OCI-LY3 (cell line): ENCODE measurements around the gene YIPF5.

Experiments used
- H2AFZ ChIP-seq: fragments of 200-600, 300-600 bp; shearing (Covaris generic); 2 replicates; pipeline ENCODE4 v1.6.0; 2014; ENCODE audit warnings: antibody characterized with exemption, low read depth, low read length
- H3K27ac ChIP-seq: fragments of 200-600, 300-600 bp; sonication (generic); 2 replicates; pipeline ENCODE4 v1.5.1; 2014; ENCODE audit warnings: mild to moderate bottlenecking, low read length, moderate library complexity, mixed read lengths
- H3K27me3 ChIP-seq: fragments of 200-600, 300-600 bp; sonication (generic); 2 replicates; pipeline ENCODE4 v1.6.1; 2014; ENCODE audit warnings: low read depth, low read length, mixed read lengths
- H3K36me3 ChIP-seq: fragments of 200-600, 300-600 bp; sonication (generic); replicated peaks from 2 replicates; pipeline ENCODE3; 2014; ENCODE audit warnings: low read depth, low read length, mixed read lengths
- H3K4me1 ChIP-seq: fragments of 300-600, 200-600 bp; sonication (generic); 2 replicates; pipeline ENCODE4 v1.6.1; 2014; ENCODE audit warnings: low read length, mixed read lengths
- H3K4me2 ChIP-seq: fragments of 200-600, 300-600 bp; sonication (generic); 2 replicates; pipeline ENCODE4 v1.6.1; 2014; ENCODE audit warnings: low read length, mixed read lengths
- H3K4me3 ChIP-seq: fragments of 300-600, 200-600 bp; sonication (generic); 2 replicates; pipeline ENCODE4 v1.5.1; 2014; ENCODE audit warnings: antibody characterized with exemption, mild to moderate bottlenecking, low read length, moderate library complexity
- H3K79me2 ChIP-seq: fragments of 300-600, 200-600 bp; shearing (Covaris generic); 2 replicates; pipeline ENCODE4 v1.6.1; 2014; ENCODE audit warnings: mild to moderate bottlenecking, low read length, mixed read lengths
- H3K9ac ChIP-seq: fragments of 300-600, 200-600 bp; shearing (Covaris generic); 2 replicates; pipeline ENCODE4 v1.6.0; 2014; ENCODE audit warnings: mild to moderate bottlenecking, low read length, moderate library complexity
- H3K9me3 ChIP-seq: fragments of 200-600, 300-600 bp; shearing (Covaris generic); 2 replicates; pipeline ENCODE4 v1.6.1; 2014; ENCODE audit warnings: low read length, mixed read lengths; ENCODE audit not compliant: insufficient read depth
- H4K20me1 ChIP-seq: fragments of 200-600, 300-600 bp; sonication (generic); 2 replicates; pipeline ENCODE4 v1.6.1; 2016; ENCODE audit warnings: low read length, mixed read lengths; ENCODE audit not compliant: insufficient read depth
- EZH2phosphoT487 ChIP-seq: fragments of 200-600 bp; shearing (Covaris generic); IDR thresholded peaks from 2 replicates; pipeline ENCODE4 v1.6.1; 2018; ENCODE audit warnings: antibody characterized with exemption, mixed run types, low read depth
- TF ChIP-seq, protein P1 (sequence below): fragments of 200-600, 300-600 bp; sonication (generic); IDR thresholded peaks from 2 replicates; pipeline ENCODE4 v1.5.1; 2014; ENCODE audit warnings: antibody characterized with exemption, low read length, low read depth

Gene YIPF5

DNA sequence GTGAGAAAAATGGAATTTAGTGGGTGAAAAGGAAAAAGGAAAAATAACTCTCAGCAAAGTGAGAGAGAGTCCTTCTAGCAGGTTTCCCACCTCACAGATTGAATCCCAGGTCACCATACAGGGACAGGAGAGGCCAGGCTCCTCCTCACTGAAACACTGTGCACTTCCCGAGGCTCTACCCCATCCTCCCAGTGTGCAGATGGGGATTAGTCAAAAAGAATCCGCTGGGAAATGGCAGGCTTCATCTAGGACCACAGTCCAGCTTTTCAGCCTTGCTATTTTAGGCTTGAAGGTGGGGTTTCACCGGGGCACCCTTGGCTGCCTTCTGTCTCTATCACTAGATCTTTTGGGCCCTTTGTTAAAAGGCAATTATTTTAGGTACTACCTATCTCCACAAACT, 47.8 kb downstream of the YIPF5 start:
- no peaks in the 10 kb centered on the region for H3K4me1 ChIP-seq
- no peak overlapping the region for H2AFZ ChIP-seq
- H3K27ac ChIP-seq = no peak overlapping the region
- H3K36me3 ChIP-seq = no peaks in the 10 kb centered on the region
- no peaks in the 10 kb centered on the region for H4K20me1 ChIP-seq
- no peak overlapping the region for H3K9ac ChIP-seq
- H3K27me3 ChIP-seq = no peaks in the 10 kb centered on the region
- no peaks in the 10 kb centered on the region for H3K79me2 ChIP-seq
- TF ChIP-seq, protein P1, sequence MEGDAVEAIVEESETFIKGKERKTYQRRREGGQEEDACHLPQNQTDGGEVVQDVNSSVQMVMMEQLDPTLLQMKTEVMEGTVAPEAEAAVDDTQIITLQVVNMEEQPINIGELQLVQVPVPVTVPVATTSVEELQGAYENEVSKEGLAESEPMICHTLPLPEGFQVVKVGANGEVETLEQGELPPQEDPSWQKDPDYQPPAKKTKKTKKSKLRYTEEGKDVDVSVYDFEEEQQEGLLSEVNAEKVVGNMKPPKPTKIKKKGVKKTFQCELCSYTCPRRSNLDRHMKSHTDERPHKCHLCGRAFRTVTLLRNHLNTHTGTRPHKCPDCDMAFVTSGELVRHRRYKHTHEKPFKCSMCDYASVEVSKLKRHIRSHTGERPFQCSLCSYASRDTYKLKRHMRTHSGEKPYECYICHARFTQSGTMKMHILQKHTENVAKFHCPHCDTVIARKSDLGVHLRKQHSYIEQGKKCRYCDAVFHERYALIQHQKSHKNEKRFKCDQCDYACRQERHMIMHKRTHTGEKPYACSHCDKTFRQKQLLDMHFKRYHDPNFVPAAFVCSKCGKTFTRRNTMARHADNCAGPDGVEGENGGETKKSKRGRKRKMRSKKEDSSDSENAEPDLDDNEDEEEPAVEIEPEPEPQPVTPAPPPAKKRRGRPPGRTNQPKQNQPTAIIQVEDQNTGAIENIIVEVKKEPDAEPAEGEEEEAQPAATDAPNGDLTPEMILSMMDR = no peak
- no peak for TF ChIP-seq EZH2phosphoT487
- no peak overlapping the region for H3K4me2 ChIP-seq
- no peaks in the 10 kb centered on the region for H3K9me3 ChIP-seq
- no peak overlapping the region for H3K4me3 ChIP-seq

DNA sequence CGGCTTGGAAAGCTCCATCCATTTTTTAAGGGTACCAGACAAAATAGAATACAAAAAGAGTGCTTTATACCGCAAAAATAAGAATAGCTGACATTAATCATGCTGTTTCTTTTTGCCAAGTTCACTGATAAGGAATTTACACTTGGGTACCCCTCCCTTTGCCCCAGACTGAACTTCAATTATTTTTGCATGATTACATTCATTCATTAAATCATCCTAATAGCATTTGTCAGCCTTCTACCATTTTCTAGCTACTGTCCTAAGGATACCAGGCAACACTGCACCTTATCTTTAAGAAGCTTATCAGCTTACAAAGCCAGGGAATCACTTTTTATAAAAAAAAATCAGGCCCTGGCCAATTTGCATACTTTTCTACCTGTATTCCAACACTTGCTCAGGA, 48.4 kb downstream of the YIPF5 start:
- Histone ChIP-seq H4K20me1 (no peaks in the 10 kb centered on the region), H3K4me2 (no peak overlapping the region), H3K9me3 (no peaks in the 10 kb centered on the region), H3K4me3 (no peak overlapping the region), H2AFZ (no peak overlapping the region), H3K9ac (no peak overlapping the region), H3K27me3 (no peaks in the 10 kb centered on the region), H3K36me3 (no peaks in the 10 kb centered on the region), H3K27ac (no peak overlapping the region), H3K79me2 (no peaks in the 10 kb centered on the region), H3K4me1 (no peaks in the 10 kb centered on the region)
- TF ChIP-seq, protein P1 = no peak
- TF ChIP-seq EZH2phosphoT487 = no peak

DNA sequence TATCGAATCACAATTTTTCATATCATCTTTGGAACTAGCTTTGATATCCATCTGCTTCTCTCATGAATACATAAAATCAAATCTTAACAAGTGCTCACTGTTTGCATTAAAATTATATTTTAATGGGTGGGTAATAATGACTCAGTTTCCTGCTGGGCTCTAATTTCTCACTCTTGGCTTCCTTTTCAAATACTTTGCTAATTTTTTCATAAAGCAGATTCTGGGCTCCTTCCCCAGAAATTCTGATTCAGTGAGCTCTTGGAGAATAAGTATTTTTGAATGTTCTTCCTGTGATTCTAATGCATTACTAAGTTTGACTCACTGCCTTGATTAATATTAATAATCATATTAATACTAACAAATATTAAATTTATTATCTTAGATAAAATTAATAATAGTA, 48.9 kb downstream of the YIPF5 start:
- H3K9me3 ChIP-seq = no peaks in the 10 kb centered on the region
- H3K27me3 ChIP-seq = no peaks in the 10 kb centered on the region
- H3K4me3 ChIP-seq = no peak overlapping the region
- no peaks in the 10 kb centered on the region for H3K79me2 ChIP-seq
- no peak for TF ChIP-seq EZH2phosphoT487
- TF ChIP-seq, protein P1 = no peak
- no peak overlapping the region for H3K9ac ChIP-seq
- no peak overlapping the region for H3K27ac ChIP-seq
- no peaks in the 10 kb centered on the region for H3K36me3 ChIP-seq
- H3K4me1 ChIP-seq = no peaks in the 10 kb centered on the region
- H2AFZ ChIP-seq = no peak overlapping the region
- no peaks in the 10 kb centered on the region for H4K20me1 ChIP-seq
- H3K4me2 ChIP-seq = no peak overlapping the region

DNA sequence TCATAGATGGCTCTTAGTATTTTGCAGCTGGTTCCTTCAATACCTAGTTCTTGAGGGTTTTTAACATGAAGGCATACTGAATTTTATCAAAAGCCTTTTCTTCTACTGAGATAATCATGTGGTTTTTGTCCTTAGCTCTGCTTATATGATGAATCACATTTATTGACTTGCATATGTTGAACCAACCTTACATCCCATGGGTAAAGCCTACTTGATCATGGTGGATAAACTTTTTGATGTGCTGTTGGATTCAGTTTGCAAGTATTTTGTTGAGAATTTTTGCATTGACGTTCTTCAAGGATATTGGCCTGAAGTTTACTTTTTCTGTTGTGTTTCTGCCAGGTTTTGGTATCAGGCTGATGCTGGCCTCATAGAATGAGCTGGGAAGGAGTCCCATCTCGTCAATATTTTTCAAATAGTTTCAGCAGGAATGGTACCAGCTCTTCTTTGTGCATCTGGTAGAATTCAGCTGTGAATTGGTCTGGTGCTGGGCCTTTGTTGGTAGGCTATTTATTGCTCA, 49.7 kb downstream of the YIPF5 start:
- H3K79me2 ChIP-seq = no peaks in the 10 kb centered on the region
- H4K20me1 ChIP-seq = no peaks in the 10 kb centered on the region
- H3K27ac ChIP-seq = no peak overlapping the region
- no peaks in the 10 kb centered on the region for H3K36me3 ChIP-seq
- no peaks in the 10 kb centered on the region for H3K9me3 ChIP-seq
- H3K4me3 ChIP-seq = no peak overlapping the region
- H2AFZ ChIP-seq = no peak overlapping the region
- no peak overlapping the region for H3K4me2 ChIP-seq
- no peaks in the 10 kb centered on the region for H3K27me3 ChIP-seq
- H3K4me1 ChIP-seq = no peaks in the 10 kb centered on the region
- TF ChIP-seq, protein P1 = no peak
- TF ChIP-seq EZH2phosphoT487 = no peak
- no peak overlapping the region for H3K9ac ChIP-seq
